HG03520 (cell line): Measurements from ENCODE around the gene HSPG2.
"Not testable (repeated sequence)": the region's sequence is repeated elsewhere in the genome, so short reads cannot be mapped to it uniquely, and the experiment has no call there.

Experiments used
- ATAC-seq: cut with Tn5 transposase; IDR thresholded peaks from one replicate; pipeline ENCODE4 v1.9.1; 2021; ENCODE audit warnings: mild to moderate bottlenecking, moderate library complexity; ENCODE audit not compliant: unreplicated experiment

HSPG2 gene

DNA sequence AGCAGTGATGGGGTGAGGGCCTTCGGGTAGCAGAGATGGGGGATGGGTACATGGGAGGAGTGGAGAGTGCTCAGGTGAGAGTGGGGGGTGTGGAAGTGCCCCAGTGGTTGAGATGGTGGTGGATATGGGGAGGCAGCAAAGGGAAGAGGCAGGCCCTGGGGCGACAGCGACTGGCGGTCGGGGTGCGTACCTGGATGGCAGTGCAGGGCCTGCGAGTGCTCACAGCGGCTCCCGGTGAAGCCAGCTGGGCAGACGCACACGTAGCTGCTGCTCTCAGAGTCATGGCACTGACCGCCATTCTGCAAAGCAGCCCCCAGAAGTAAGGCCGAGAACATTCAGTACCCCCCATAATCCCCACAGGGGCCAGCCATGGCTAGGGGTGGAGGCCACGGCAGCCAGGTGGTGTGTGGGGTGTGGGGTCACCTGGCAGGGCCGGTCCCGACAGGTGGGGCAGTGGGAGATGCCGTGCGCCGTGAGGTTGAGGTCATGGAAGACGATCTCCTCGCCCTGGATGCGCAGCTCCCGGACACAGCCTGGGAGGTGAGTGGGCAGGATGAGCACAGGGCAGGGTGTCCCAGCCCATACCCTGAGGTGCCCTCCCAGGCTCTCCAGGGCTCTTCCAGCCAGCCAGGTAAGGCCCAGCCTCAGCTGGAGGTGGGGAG, 106.2 kb downstream of the HSPG2 start:
- no peak for ATAC-seq

DNA sequence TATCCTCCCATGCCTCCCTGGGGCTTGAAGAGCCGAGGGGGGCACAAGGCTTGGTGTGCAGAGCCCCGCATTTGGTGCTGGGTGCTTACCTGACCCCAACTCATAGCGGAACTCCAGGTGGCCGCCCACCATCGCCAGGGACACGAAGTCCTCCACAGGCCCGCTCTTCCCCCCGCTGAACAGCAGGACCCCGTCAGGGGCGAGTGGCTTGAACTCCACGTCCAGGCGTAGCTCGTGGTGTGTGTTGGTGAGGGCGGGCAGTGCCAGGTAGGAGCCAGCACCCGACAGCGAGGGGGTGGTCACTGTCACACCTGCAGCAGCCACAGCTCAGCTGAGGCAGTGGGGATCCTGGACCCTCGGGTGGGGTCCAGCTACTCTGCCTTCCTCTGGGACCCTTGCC, 107.8 kb downstream of the HSPG2 start:
- ATAC-seq, result no peak

- ATAC-seq, result no peak
These were observed 108.5 kb downstream of the HSPG2 start for GRCh38 chr1:21828506-21829210.

DNA sequence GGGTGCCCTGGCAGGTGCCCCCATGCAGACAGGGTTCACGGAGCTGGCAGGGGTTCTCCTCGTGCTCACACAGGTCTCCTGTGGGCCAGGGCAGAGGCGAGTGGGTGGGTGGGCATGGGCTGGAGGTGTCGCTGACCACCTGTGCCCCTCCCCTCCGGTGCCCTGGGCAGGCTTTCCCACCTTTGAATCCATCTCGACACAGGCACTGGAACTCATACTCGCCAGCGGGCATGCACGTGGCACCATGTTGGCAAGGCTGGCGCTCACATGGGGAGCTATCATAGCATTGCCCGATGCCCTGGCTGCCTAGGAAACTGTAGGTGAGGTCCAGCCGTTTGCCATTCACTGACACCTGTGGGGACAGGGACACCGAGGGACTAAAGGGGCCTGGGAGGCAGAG, 109.0 kb downstream of the HSPG2 start:
- no peak for ATAC-seq

DNA sequence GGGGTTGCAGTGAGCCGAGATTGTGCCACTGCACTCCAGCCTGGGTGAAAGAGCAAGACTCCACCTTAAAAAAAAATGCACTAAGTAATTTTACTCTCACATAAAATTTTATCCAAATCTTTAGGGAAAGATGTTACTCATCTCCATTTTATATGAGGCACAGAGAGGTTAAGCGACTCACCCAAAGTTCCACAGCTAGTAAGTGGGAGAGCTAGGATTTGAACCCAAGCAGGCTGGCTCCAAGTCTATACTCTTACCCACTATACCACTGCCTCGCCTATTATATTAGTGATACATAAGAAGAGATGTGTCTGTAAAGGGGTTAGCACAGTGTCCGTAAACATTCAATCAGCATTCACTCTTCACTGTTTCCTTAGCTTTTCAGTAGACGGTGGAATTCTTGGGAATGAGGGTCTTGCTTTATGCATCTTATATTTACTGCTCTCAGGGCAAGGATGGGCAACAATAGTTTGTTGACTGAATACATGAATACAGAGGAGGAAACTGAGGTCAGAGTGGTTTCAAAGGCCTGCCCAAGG, 109.9 kb downstream of the HSPG2 start:
- ATAC-seq, result no peak

DNA sequence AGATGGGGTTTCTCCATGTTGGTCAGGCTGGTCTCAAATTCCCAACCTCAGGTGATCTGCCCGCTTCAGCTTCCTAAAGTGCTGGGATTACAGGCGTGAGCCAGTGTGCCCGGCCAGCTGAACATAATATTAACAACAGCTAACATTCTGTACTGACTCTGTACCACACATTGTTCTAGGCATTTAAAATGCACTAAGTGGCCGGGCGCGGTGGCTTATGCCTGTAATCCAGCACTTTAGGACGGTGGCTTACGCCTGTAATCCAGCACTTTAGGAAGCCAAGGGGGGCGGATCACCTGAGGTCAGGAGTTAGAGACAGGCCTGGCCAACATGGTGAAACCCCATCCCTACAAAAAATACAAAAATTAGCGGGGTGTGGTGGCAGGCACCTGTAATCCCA, 110.4 kb downstream of the HSPG2 start:
- ATAC-seq, result not testable (repeated sequence)

DNA sequence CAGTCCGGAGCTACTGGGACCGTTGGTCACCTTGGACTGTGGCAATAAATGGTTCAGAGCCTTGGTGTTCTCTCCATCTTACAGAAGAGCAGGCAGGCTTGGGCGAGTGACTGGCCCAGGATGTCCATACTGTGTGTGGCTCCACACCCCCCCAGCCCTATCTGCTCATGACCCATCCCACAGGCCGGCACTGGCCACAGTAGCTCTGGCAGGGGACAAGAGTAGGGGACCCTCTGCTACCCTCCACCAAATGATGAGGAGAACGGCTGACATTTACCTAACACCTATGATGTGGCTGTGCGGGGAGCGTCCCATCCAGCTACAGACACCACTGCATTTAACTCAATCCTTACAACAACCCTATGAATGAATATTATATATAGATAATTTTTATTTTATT, 111.7 kb downstream of the HSPG2 start:
- no peak for ATAC-seq

GRCh38 chr1:21824926-21825325, 112.2 kb downstream of the HSPG2 start:
- no peak for ATAC-seq

GRCh38 chr1:21823980-21824702, 113.0 kb downstream of the HSPG2 start:
- no peak for ATAC-seq

GRCh38 chr1:21823206-21823979, 113.7 kb downstream of the HSPG2 start:
- ATAC-seq, result no peak

GRCh38 chr1:21822349-21822748, 114.8 kb downstream of the HSPG2 start:
- no peak for ATAC-seq

DNA sequence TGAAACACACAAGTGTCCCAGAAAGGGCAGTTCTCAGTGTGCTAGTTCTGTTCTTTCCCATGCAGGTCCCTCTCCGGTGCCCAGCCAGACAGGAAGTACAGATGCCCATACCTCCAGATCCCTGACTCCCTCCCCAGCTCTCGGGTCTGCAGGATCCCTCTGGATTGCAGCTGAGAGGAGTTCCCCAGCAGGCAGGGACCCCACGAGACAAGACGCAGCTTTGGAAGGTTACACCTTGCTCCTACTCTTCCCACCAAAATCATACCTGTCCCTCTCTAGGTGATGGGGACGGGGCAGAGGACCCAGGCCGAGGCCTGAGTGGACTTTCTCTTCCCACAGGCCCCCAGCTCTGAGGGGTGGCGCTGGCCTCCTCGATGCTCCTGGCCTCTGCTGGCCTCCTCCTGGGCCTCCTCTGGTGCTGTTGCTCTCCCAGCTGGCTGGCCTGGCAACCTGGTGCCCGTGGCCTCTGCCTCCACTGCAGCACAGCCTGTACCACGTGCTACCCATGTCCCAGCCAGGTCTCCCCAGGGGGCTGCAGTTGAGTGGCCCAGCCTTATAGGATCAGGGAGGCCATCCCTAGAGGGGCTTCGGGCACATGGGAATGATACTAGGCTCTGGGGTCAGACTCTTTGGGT, 115.6 kb downstream of the HSPG2 start:
- no peak for ATAC-seq

DNA sequence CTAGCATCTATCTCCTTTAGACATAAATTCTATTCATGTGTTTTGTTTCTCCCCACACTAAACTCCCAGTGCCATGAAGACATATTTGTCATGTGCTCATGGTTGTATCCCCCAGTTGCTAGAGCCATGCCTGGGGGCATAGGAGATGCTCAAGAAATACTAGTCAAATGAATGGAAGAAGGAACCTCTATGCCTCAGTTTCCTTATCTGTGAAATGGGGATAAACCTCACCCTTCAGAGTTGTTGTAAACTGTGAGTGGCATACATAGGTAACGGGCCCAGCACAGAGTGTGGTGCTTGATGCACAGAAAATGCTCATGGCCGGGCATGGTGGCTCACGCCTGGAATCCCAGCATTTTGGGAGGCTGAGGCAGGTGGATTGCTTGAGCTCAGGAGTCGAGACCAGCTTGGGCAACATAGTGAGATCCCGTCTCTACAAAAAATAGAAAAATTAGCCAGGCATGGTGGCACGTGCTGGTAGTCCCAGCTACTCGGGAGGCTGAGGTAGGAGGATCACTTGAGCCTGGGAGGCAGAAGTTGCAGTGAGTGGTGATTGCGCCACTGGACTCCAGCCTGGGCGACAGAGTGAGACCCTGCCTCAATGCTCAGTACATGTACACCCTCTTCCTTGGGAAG, 116.4 kb downstream of the HSPG2 start:
- ATAC-seq, result no peak

- no peak for ATAC-seq
These were observed 118.5 kb downstream of the HSPG2 start for GRCh38 chr1:21818656-21819055.

GRCh38 chr1:21816602-21817302, 120.4 kb downstream of the HSPG2 start:
- no peak for ATAC-seq

GRCh38 chr1:21815724-21816321, 121.3 kb downstream of the HSPG2 start:
- no peak for ATAC-seq

DNA sequence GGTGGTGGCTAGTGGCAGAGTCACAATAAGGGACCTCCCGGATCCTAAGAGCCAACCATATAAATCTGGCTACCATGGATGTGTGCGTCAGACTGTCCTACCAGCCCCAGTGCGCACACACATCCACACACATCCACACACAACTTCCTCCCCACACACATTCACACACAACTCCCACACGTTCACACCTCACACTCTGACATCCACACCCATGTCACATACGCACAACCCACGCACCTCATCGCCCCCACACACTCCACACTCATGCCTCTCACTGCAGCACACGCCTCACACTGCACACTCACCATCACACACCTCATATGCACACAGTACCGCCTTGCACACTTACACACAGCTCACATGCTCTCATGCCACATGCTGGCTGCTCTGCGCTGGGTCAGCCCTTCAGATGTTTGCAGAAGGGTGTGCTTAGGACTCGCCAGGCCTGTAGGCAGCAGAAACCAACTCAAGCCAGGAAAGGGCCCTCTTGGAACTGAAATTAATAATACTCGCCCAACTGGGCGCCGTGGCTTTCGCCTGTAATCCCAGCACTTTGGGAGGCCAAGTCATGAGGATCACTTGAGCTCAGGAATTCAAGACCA, 122.0 kb downstream of the HSPG2 start:
- no peak for ATAC-seq

DNA sequence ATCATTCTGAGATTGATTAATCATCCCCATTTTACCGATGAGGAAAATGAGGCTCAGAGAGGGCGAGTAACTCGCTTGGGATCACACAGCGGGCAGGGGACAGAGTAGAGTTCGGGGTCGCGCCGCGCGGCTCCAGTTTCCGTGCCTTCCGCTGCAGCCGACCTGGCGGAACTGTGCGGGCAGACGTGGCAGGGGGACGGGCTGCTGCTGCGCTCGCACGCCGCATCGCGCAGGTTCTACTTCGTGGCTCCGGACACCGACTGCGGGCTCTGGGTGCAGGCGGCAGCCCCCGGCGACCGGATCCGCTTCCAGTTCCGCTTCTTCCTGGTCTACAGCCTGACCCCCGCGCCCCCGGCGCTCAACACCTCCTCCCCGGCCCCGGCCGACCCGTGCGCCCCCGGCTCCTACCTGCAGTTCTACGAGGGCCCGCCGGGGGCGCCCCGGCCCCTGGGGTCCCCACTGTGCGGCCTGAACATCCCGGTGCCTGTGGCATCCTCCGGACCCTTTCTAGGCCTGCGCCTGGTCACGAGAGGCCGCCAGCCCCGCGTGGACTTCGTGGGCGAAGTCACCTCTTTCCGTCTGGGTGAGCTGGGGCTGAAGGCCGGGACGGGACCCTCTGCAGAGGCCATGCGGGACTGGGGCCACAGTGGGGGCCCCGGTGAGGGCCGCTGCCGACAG, 122.7 kb downstream of the HSPG2 start:
- ATAC-seq, result no peak
